EL (cell line): ENCODE results near the gene IER5.
"Not testable (repeated sequence)": the region's sequence is repeated elsewhere in the genome, so short reads cannot be mapped to it uniquely, and the experiment has no call there.

Source experiments
- DNase-seq: peaks from one replicate; pipeline ENCODE4 v3.0.0-alpha.2; 2016

IER5 gene

DNA sequence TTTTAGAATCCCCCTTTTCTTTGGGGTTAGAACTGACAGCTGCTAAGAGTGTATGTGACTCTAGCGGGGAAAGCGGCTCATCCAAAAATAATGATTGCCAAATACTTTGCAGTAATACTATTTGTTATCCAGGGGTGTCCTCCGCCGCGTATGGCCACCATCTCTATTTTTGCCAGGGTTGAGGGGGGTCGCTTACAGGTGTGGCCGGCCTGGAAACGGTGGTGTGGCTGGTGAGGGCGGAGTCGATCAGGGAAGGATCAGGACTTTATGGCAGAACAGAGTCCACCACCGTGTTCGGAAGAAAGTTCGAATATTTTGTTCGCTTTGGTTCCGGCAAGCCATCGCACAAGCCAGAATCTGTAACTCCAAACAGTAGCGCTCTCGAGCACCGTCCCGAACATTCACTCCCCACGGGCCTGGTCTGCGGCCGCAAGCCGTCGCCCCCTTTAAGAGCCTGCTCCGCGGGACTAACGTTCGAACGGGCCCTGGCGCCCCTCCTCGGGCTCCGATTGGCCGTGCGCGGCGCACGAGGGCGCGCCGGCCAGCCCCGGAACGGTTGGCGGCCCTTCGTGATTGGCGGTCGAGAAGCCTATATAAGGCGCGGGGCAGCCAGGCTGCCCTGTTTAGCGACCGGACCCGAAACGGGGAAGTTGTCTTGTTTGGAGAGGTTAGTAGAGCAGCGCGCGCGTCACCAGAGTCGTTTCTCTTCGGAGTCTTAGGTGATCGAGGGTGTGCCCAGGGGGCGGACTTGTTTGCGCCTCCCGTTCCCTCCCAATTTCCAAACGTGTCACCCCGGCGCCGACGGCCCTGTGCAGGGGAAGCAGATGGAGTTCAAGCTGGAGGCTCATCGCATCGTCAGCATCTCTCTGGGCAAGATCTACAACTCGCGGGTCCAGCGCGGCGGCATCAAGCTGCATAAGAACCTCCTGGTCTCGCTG, at the start of gene IER5:
Gene IER5, plus strand, starts transcription at position 622 of the 938 bp plus-strand sequence. Its CDS starts 203 bp downstream, at position 825.
- DNase-seq, result peak; percentile 97

DNA sequence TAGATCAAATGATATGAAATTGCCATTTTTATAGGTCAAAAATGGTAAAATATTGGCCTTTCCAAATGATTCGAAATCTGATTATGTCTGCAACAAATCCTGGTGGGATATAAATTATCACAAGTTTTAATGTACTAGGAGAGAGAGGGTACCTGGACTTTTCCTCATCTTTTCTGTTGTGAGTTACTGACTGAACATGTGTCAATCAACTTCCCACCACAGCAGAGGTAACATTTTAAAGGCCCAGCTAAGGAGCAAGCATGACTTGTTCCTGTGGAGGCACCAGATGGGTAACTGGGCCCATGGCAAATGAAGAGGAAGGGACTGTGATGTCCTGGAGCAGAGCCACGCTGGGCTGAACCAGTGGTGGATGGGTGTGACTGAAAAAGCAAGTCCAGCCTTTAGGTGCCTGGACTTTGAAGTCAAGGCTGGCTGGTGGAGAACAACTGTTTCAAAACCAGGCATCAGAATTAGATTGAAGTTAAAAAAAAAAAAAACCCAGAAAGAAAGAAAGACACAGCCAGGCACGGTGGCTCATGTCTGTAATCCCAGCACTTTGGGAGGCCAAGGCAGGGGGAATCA, 48.1 kb upstream of the IER5 start:
- no peak for DNase-seq

GRCh38 chr1:181043025-181043888, 45.2 kb upstream of the IER5 start:
- peak; percentile 31 for DNase-seq

DNA sequence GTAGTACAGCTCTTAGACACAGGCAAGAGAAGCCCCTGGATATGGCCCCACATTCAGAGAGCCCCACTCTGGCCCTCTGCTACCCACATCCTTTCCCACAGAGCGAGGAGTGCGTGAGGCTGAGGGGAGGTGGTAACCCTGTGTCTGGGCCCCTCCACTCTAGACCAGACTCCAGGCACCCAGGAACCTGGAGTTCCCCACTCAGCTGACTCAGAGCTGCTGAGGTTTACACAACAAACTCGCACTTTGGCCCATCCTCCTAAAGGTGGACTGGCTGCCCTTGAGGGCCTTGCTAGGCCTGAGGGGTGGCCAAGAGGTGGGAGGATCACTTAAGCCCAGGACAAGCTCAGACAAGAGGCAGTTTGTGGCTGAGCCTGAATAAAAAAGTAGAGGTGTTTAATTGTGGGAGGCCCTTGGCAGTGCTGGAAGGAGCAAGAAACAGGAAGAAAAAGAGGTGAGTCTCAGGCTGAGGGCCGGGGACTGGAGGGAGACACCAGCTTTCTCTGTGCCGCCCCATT, 44.0 kb upstream of the IER5 start:
- peak; percentile 13 for DNase-seq

GRCh38 chr1:181045946-181046345, 42.6 kb upstream of the IER5 start:
- DNase-seq, result not testable (repeated sequence)

DNA sequence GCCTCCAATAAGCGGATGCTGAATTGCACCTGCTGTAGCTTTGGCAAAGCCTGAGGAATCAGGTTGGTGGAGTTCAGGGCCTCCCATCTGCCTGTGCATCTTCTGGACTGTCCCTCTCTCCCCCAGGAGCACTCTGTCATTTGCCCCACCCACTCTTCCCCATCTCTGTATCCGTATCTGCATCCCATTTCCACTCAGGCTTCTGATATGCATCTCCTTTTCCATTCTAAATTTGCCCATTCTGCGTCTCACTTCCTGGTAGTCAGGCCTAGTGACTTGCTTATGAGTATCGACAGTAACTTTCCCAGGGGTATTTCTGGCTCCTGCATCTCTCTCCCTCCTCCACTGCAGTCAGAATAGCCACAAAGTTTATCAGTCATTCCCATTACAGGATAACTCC, 39.1 kb upstream of the IER5 start:
- DNase-seq, result no peak

DNA sequence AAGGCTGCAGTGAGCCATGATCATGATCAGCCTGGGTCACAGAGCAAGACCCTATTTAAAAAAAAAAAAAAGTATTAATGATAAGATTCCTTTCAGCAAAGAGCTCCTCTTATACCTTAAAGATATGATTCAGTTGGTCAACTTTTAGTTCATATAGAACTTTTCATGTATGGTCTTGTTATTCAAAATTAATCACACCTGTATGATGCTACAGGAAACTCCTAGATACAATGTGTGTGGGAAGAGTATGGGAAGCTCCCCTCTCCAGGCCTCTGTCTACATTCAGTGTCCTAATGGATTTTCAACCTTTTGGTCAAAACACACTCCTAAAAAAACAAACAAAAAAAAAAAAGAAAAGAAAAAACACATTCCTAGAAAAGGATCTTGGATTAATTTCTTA, 37.6 kb upstream of the IER5 start:
- DNase-seq, result no peak

DNA sequence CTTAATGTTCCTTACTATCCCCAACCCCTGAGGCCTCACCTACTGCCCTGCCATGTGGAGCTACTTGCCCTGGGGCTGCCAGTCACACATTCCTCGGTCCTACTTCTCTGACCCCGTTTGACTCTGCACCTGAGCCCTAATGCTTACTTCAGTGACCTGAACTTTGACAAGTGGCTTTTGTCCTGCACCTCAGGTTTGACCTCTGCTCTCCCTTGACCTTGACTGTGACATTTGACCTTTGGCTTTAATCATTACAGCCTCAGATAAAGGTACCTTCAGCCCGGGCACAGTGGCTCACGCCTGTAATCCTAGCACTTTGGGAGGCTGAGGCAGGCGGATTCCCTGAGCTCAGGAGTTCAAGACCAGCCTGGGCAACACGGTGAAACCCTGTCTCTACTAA, 31.9 kb upstream of the IER5 start:
- DNase-seq, result no peak

DNA sequence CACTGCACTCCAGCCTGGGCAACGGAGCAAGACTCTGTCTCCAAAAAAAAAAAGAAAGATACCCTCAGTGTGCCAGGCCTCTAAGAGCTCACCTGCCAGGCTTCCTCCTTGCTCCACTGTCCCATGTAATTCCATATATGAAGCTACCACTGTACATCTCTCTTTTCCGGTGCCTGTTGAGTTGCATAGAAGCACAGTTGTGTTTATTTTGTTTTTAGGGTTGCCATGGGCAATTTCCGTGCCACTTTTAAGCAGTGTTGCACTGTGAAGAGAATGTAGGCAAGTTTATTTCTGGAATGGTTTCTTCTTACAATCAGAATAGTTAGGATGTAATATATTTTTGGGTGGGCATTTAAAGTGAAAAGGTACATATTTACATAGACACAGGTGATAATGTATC, 31.4 kb upstream of the IER5 start:
- DNase-seq, result no peak

DNA sequence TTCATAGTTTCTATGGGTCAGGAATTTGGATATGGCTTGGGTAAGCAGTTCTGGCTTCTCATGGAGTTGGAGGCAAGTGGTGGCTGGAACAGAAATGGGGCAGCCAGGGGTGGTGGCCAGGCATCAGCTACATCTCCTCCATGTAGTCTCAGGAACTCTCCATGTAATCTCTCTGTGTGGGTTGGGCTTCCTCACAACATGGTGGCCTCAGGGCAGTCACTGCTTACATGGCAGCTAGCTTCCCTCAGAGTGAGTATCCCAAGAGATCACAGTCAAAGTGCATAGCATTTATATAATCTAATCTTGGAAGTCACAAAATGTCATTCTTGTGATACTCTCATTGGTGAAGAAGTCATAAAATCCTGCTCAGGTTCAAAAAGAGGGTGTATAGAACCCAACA, 29.1 kb upstream of the IER5 start:
- no peak for DNase-seq

DNA sequence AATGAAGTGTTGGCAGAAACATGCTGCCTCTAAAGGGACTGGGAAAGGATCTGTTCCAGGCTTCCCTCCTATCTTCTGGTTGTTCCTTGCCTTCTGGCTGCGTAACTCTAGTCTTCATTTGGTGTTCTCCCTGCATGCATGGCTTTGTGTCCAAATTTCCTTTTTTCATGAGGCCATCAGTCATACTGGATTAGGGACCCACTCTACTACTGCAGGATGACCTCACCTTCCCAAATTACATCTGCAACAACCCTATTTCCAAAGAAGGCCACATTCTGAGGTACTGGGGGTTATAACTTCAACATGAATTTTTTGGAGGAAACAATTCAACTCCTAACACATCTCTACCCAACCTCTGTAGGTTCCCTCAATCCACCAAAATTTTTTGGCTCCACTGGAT, 28.4 kb upstream of the IER5 start:
- DNase-seq, result no peak

DNA sequence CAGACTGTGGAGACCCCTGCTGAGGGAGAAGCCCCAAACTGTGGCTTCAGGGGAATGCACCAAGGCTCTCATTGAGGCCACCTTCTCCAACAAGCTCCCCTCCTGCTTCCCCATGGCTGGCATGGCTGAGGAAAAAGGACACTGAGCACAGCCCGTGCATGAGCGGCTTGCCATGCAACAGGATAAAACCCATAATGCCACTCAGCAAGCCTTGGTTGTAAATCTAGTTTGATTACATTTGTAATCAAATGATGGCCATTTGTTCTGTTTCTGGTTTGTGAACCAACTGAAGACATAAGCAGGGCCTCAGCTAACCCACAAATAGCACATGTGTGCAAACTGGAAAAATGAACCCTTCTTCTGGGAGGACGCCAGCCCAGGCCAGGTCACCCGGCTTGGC, 27.6 kb upstream of the IER5 start:
- DNase-seq, result not testable (repeated sequence)

DNA sequence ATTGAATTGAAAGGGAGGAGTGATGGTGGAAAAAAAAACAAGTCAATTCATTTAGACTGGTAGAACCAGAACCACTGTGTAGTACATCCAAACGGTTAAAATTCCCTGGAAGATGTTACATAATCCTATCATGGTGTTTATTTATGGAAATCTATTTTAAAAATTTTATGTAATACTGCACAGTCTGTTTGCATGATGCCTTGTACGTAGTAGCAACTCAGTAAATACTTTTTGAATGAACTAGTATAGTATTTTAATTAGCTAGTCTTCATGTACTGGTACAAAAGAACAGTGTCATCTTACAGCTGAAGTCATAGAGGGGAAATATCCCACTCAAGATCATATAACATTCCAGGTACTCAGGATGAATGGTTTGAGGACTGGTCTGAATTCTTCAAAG, 27.0 kb upstream of the IER5 start:
- no peak for DNase-seq

- DNase-seq, result no peak
Observed at GRCh38 chr1:181061891-181062835, 26.3 kb upstream of the IER5 start.

- peak; percentile 66 for DNase-seq
Observed at GRCh38 chr1:181062836-181063428, 25.6 kb upstream of the IER5 start.

DNA sequence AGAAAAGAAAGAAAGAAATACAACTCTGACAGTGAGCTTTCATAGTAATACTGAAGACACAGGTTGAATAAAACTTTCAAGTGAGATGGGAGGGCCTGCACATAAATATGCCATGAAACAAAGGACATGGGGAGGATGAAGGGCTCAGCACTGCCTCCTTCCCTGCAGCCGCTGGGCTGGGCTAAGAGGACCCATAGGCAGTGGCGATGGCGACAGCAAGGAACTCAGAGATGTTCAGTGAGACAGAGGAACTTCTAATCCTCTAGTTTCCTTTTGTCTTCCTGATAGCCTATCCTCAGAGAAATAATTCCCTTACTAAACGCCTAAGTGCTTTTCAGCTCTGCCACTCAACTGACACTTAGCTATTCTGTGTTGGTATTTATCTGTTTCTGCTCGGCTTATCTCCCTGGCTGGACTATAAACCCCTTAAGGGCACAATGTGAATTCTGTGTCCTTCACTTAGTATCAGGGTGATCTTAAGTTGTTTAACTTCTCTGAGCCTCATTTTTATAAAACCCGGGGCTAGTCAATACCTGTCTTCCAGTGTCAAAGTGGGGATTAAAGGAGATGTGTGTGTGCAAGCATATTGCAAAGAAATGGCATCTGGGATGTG, 24.4 kb upstream of the IER5 start:
- DNase-seq, result no peak

DNA sequence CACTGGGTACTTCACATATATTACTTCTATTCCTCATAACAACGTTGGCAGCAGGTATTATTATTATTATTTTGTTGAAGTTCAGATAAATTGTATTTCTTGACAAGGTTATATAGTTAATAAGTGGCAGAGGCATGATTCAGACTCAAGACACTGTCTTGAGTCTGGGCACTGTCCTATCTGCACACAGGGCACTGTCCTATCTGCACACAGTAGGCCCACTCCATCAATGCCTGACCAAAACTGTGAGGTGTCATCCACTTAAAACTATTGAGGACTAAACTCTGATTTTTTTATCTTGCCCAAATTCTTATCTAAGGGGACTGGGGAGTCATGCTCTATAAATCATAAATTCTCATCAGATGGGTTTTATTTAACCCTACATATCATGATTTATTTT, 23.8 kb upstream of the IER5 start:
- no peak for DNase-seq

GRCh38 chr1:181073638-181074037, 14.9 kb upstream of the IER5 start:
- DNase-seq, result peak; percentile 96

- no peak for DNase-seq
Observed at GRCh38 chr1:181075766-181076350, 12.6 kb upstream of the IER5 start.

DNA sequence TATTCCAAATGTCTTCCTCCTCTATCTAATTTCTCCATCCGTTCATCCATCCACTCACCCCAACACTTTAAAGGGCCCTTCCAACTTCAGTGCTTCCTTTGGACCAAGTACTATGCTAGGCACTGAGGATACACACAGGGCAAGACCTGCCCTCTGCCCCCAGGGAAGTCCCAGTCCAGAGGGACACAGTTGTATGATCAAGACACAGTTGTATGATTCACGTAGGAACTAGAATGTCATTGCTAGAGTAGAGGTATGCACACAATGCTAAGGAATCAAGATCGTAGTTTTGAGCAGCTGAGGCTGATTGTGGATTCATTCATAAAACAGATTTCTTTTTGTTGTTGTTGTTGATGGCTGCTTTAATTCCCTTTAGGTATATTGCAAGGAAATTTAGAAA, 11.6 kb upstream of the IER5 start:
- no peak for DNase-seq
